ENCODE data around the gene PRMT5. TPM values are rescaled to one million over a fixed set of nuclear protein-coding genes. Genes with fewer than 3 reads are reported as not detected.

The PRMT5 gene
- total RNA-seq, 1 experiment from 2014 or later = 201 TPM

GRCh38 chr14:22888662-22889061 lies 40.5 kb downstream of the PRMT5 start:
- BruUV-seq (replicated peaks) = no TSS peak
- CTCF ChIA-PET = interaction anchor here (0.6 to 9.9 kb wide), 19 partner anchors 8 to 332 kb away, joined by 3 to 100 read pairs (median 4); partner anchors contain the start of genes HAUS4, LRP10 and PRMT5
- Mint-ChIP-seq H3K36me3 (ENCODE audit: insufficient read depth, unreplicated experiment) (peaks cover 6% of the 10 kb centered on the region), H3K27ac (ENCODE audit: low read depth, unreplicated experiment) (peak overlapping the region; percentile 31), H3K27me3 (ENCODE audit: insufficient read depth, unreplicated experiment) (no peaks in the 10 kb centered on the region), H3K4me3 (ENCODE audit: unreplicated experiment) (no peak overlapping the region), H3K9me3 (ENCODE audit: unreplicated experiment) (no peaks in the 10 kb centered on the region), H3K4me1 (ENCODE audit: insufficient read depth, unreplicated experiment) (peaks cover 18% of the 10 kb centered on the region)
- DNase-seq (ENCODE audit: unreplicated experiment) = no peak
- intact Hi-C loops (cut with micrococcal nuclease) = no loop called here
- TF ChIP-seq CTCF (IDR thresholded peaks at IDR 0.05; ENCODE audit: unreplicated experiment) = no peak
- POLR2A ChIA-PET = interaction anchor here (0.9 to 10.8 kb wide), 7 partner anchors 9 to 51 kb away, joined by 3 to 116 read pairs (median 8); partner anchors contain the start of genes LRP10 and RBM23

DNA sequence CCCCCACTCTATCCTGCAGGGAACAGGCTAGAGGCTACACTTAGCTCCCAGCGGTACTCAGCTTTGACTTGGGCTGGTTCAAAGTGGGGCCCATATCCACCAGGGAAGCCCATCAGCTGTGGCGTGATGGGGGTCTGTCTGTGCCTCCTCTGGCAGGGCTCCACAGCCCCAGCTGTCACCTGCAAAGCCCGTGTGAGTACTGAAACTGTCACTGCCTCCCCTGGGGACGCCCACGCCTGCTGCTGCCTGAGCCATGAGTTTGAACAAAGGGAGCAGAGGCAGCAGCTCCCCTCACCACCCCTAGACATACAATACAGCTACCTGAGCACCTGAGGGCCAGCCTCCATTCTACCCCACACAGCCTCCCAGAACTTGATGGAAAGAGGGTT lies 41.2 kb downstream of the PRMT5 start:
- ChIA-PET POLR2A (interaction anchor here (0.5 to 10.8 kb wide), 10 partner anchors 9 to 89 kb away, joined by 3 to 116 read pairs (median 4); partner anchors contain the start of genes LRP10, PRMT5 and RBM23), CTCF (interaction anchor here (0.6 to 9.9 kb wide), 13 partner anchors 8 to 332 kb away, joined by 3 to 100 read pairs (median 4); partner anchors contain the start of genes HAUS4, LRP10 and PRMT5)
- DNase-seq (ENCODE audit: unreplicated experiment) = no peak
- peak overlapping the region; percentile 31 for H3K27ac Mint-ChIP-seq (ENCODE audit: low read depth, unreplicated experiment)
- peaks cover 18% of the 10 kb centered on the region for H3K4me1 Mint-ChIP-seq (ENCODE audit: insufficient read depth, unreplicated experiment)
- BruUV-seq (replicated peaks) = no TSS peak
- no peaks in the 10 kb centered on the region for H3K9me3 Mint-ChIP-seq (ENCODE audit: unreplicated experiment)
- peak overlapping the region; percentile 95 for H3K4me3 Mint-ChIP-seq (ENCODE audit: unreplicated experiment)
- H3K27me3 Mint-ChIP-seq (ENCODE audit: insufficient read depth, unreplicated experiment) = no peaks in the 10 kb centered on the region
- peaks cover 6% of the 10 kb centered on the region for H3K36me3 Mint-ChIP-seq (ENCODE audit: insufficient read depth, unreplicated experiment)
- intact Hi-C loops (cut with micrococcal nuclease) = loop anchor here (1.0 kb wide), 1 partner anchor 16 kb away; no protein-coding TSS in a partner anchor
- no peak for TF ChIP-seq CTCF (IDR thresholded peaks at IDR 0.05; ENCODE audit: unreplicated experiment)

DNA sequence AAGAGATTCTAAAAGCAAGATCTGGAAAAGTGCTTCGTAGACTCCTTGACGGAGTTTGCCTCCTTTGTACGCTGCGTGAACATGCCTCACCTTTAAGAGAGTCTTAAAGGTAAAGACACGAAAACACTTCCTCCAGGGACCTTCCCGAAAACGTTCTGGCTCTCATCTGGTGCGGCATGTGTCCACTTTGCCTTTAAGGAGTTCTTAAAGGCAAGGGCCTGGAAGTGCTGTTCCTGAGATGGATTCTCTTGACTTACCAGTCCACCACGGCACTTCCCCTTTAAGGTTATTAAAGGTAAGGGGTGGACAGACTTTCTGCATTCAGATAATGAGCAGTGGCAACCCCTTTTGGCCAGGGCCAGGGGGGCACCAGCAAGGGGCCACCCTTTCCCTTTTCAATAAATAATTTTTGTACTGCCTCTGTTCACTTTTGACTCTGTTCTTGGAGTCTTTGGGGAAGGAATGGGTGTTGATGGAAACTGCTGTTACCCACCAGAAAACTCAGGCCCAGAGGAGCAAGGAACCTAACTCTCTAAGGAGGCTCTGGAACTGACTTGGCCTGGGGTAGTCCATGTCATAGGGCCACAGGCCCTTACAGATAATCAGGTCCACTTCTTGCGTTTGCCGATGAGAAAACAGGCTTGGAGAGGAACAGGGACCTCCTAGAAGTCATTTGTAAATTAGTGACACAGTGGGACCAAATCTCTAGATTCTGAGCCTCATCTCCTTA lies 41.8 kb downstream of the PRMT5 start:
- Mint-ChIP-seq H3K4me1 (ENCODE audit: insufficient read depth, unreplicated experiment) (peaks cover 18% of the 10 kb centered on the region), H3K27me3 (ENCODE audit: insufficient read depth, unreplicated experiment) (no peaks in the 10 kb centered on the region), H3K27ac (ENCODE audit: low read depth, unreplicated experiment) (peak overlapping the region; percentile 90), H3K4me3 (ENCODE audit: unreplicated experiment) (peak overlapping the region; percentile 95), H3K36me3 (ENCODE audit: insufficient read depth, unreplicated experiment) (peaks cover 6% of the 10 kb centered on the region), H3K9me3 (ENCODE audit: unreplicated experiment) (no peaks in the 10 kb centered on the region)
- POLR2A ChIA-PET = interaction anchor here (0.5 to 10.8 kb wide), 10 partner anchors 10 to 90 kb away, joined by 3 to 116 read pairs (median 7); partner anchors contain the start of genes LRP10, PRMT5 and RBM23
- intact Hi-C loops (cut with micrococcal nuclease) = loop anchor here (1.0 kb wide), 1 partner anchor 15 kb away; no protein-coding TSS in a partner anchor
- CTCF ChIA-PET = interaction anchor here (0.6 to 9.9 kb wide), 8 partner anchors 9 to 331 kb away, joined by 3 to 100 read pairs (median 6); partner anchors contain the start of gene LRP10
- BruUV-seq (replicated peaks) = TSS peak; percentile 79
- DNase-seq (ENCODE audit: unreplicated experiment) = peak; percentile 96
- TF ChIP-seq CTCF (IDR thresholded peaks at IDR 0.05; ENCODE audit: unreplicated experiment) = no peak
